LHCN-M2 (cell line): ENCODE results near the gene AREG. TPM values are rescaled to one million over a fixed set of nuclear protein-coding genes. Genes with fewer than 3 reads are reported as not detected.

Source experiments
- DNase-seq: peaks from one replicate; pipeline ENCODE4 v3.0.0-alpha.2; 2012; ENCODE audit warnings: low read depth
- total RNA-seq: library from RNA; depleted of rRNA; stranded (reverse); fragments of >200 nt; gene quantifications from 2 replicates; pipeline ENCODE4 v1.2.3, GENCODE V29; 2014; rRNA removed

AREG gene
- total RNA-seq, 1 experiment from 2014 or later: 95.8 TPM

- DNase-seq: peak; percentile 68
These were observed 59.3 kb downstream of the AREG start for GRCh38 chr4:74504212-74504611.

Other genes with a start within 250 kb of the AREG start
- 0.26 TPM in 1 of 2 replicates, not detected in the other for gene EPGN, start 136.7 kb upstream of the AREG start, total RNA-seq
- gene EREG, start 80.0 kb upstream of the AREG start, total RNA-seq: 2.9 and 4.1 TPM in 2 replicates